22Rv1 (cell line): Measurements from ENCODE around the gene TMEM212.

Source experiments
- H3K27ac ChIP-seq: fragments of 450-650 bp; 2 replicates; pipeline ENCODE4 v1.5.1; 2017
- ZFX ChIP-seq: fragments of 450-650 bp; IDR thresholded peaks from 2 replicates; pipeline ENCODE4 v1.6.1; 2017; ENCODE audit warnings: antibody characterized with exemption, borderline replicate concordance
- TF ChIP-seq, protein P1 (sequence below): fragments of 450-650 bp; IDR thresholded peaks from 2 replicates; pipeline ENCODE4 v1.5.1; 2017; ENCODE audit warnings: mild to moderate bottlenecking

The TMEM212 gene

DNA sequence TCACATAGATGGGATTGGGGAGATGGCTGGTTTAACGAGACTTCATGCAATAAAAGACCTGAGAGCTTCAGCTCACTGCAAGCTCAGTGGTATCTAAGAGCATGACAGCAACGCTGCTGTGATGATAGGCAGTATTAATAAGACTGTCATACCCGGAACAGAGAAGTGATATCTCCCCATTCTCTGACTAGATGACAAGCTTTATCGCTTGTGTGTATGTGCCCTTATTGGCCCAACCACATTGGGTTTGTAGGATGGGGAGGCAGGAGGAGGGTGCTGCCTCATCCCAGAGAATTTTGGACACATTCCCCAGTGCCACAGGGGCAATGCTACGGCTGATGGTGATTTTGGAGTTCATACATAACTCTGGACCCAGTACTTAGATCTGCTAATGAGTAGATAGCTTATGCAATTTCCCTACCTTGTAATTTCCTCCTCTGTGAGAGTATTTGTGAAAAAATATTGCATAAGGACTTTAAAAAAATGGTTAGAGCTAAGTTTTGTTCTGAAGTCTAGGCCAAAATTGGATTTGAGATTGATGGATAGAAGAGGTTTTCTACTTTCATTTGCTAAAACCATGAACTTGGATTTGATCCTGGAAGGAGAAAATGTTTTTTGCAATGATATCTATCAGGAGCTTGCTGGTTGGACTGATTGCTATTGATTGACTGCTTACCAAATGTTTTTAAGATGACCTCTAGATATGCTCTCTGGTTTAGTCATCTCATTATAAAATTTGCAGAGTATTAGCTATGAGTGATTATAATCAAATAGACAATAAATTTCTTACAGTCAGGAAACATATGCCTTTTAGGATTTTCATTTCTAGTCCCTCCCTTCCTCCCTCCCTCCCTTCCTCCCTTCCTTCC lies 14.0 kb upstream of the TMEM212 start:
- no peak for TF ChIP-seq ZFX
- TF ChIP-seq, protein P1, sequence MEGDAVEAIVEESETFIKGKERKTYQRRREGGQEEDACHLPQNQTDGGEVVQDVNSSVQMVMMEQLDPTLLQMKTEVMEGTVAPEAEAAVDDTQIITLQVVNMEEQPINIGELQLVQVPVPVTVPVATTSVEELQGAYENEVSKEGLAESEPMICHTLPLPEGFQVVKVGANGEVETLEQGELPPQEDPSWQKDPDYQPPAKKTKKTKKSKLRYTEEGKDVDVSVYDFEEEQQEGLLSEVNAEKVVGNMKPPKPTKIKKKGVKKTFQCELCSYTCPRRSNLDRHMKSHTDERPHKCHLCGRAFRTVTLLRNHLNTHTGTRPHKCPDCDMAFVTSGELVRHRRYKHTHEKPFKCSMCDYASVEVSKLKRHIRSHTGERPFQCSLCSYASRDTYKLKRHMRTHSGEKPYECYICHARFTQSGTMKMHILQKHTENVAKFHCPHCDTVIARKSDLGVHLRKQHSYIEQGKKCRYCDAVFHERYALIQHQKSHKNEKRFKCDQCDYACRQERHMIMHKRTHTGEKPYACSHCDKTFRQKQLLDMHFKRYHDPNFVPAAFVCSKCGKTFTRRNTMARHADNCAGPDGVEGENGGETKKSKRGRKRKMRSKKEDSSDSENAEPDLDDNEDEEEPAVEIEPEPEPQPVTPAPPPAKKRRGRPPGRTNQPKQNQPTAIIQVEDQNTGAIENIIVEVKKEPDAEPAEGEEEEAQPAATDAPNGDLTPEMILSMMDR = no peak
- no peak overlapping the region for H3K27ac ChIP-seq

DNA sequence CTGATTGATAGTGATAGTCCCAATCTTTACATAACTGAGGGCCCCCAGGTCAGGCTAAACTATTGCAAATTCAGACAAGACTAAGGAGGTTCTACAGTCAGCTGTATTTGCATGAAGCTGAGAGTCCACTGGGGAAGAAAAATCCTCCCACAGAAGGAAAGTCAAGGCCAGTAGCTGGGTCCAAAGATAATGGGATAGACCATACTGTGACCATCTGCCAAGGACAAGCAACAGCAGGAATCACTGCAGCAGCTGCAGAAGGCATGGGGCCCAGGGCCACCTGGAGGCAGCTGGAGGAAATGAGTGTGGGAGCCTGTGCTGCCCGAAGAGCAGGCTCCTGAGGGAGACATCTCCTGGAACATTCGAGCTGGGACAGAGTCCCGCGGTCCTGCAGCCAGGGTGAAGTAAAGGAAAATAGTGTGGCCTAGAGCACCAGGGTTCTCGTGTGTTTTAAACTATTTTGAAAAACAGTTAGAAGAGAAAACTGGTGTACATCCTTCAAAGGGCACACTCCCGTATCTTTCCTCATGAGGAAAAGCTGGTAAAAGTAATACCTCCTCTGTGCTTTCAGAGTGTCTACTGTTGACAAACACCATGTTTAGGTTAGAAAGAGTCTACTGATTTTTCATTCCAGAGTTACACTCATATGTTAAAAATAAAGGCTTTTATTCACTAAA lies 13.2 kb upstream of the TMEM212 start:
- H3K27ac ChIP-seq = no peak overlapping the region
- TF ChIP-seq ZFX = no peak
- TF ChIP-seq, protein P1 = peak; percentile 84

DNA sequence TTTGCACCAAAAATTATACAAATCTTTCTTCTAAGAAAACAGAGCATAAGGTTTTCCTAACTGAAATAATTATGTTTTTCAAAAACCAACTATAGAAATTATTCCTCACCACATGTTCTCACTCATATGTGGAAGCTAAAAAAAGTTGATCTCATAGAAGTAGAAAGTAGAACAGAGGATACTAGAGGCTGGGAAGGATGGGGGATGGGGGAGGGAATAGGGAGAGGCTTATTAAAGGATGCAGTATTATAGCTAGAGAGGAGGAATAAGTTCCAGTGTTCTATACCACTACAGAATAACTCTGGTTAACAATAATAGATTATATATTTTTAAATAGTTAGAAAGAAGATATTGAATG lies 12.7 kb upstream of the TMEM212 start:
- no peak overlapping the region for H3K27ac ChIP-seq

DNA sequence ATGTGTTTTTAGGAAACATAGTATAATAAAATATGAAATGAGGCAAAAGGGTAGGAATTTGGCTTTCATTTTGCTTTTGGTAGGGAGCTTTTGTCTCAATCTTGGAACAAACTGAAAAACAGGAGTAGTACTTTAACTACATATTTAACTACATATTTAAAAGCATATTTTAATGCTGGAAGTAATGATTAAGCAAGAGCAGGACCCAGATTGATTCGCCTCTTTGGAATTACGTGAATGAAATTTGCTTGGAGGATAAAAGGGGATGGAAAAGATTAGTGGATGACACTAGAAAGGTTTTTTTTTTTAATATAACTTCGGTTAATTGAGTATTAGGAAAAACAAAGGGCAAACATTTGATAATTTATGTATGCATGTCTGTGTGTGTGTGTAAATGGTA lies 11.2 kb upstream of the TMEM212 start:
- TF ChIP-seq ZFX = no peak
- TF ChIP-seq, protein P1 = no peak
- H3K27ac ChIP-seq = no peak overlapping the region

More for the DNA sequence above, 12.7 kb upstream of the TMEM212 start:
- no peak for TF ChIP-seq ZFX
- TF ChIP-seq, protein P1 = no peak

DNA sequence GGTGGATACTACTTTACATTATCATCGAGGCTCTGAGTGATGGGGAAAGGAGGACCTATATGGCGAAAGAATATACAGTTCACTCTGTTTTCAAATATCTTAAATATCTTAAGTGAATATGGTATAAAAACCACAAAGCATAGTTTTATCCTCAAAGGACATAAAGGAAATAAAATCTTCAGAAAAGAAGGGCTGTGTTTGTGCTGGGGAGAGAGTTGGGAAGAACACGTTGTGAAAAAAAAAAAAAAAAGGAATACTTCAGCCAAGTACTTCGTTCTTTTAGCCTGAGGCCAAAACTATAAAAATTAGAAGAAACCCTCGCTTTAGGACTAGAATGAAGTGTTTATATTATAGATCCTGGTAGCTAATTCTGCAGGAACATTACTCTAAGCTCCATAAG lies 10.2 kb upstream of the TMEM212 start:
- no peak for TF ChIP-seq ZFX
- TF ChIP-seq, protein P1 = no peak
- no peak overlapping the region for H3K27ac ChIP-seq

DNA sequence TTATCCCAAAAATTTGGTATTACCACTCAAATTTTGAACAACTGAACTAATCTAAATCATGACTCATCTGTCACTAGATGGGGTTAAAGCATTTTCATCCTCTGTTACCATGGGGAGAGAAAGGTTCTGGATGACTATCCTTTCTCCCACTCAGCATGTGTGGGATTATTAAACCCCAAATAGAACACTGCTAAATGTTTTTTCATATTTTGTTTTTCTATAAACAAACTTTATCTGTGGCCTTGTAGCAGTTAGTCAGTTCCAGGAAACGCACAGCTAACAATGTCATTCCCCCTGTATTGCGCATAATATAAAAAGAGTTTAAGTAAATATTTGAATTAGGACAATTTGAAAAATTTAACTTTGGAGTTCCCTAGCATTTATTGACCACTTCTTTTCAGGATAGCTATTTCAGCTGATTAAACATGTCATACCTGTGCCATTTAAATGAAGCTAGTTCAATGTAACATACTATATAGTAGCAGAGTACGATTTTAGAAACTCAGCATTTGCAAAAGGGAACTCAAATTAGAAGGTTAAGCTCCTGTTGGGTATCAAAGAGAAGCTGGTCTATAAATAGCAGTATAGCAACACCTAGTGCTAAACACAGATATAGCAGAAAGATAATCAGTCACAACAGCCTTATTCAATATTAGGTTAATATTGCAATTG lies 9.2 kb upstream of the TMEM212 start:
- TF ChIP-seq ZFX = no peak
- TF ChIP-seq, protein P1 = peak; percentile 67
- H3K27ac ChIP-seq = no peak overlapping the region
